ENCODE measurements around the gene STK17B.

Gene STK17B

DNA sequence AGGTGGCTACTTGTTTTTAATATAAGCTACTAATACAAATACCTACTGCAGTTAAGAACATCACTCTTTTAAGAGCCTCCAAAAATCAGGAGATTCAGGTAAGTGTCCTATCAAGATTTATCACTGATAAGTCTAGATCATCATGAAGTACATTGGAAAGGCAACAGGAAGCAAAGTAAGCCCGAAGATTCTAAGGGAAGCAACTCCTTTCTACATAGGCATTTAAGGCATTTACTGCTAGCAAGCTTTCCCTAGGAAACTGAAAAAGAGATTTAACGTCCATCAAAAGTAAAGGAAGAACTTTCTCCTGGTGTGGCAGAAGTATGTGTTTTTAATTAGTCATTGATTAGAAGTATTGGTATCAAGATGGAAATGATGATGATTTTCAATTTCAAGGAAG lies 3.7 kb downstream of the STK17B start:
- no peak overlapping the region for H3K9ac ChIP-seq (ENCODE audit: low read length)
- H3K4me1 ChIP-seq (ENCODE audit: control insufficient read depth, insufficient read depth, low read length): peaks cover 7% of the 10 kb centered on the region
- H3K4me3 ChIP-seq (ENCODE audit: low read length): no peak overlapping the region
- no peaks in the 10 kb centered on the region for H3K9me3 ChIP-seq (ENCODE audit: control insufficient read depth, low read length)
- H3K27me3 ChIP-seq (ENCODE audit: control insufficient read depth, insufficient read depth, low read length): no peaks in the 10 kb centered on the region
- no peaks in the 10 kb centered on the region for H3K36me3 ChIP-seq (ENCODE audit: control insufficient read depth, insufficient read depth, low read length)

DNA sequence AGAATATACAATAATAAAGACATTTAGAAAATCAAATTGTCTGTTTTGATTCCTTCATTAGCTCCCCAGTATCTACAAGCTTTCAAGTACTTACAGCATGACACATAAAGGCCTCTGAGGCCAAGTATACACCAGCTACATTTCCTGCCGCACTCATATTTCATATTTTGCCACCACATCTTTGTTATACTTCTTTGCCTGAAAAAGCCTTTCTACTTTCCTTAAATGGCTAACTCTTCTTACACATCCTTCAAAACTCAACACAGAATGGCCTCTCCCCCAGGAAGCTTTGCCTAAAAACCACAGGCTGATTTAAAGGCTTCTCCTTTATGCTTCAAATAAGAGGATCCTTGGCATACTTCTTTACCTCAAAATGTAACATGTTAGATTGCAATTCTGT lies 4.5 kb downstream of the STK17B start:
- Histone ChIP-seq H3K4me1 (ENCODE audit: control insufficient read depth, insufficient read depth, low read length) (peaks cover 4% of the 10 kb centered on the region), H3K9me3 (ENCODE audit: control insufficient read depth, low read length) (no peaks in the 10 kb centered on the region), H3K27me3 (ENCODE audit: control insufficient read depth, insufficient read depth, low read length) (no peaks in the 10 kb centered on the region), H3K9ac (ENCODE audit: low read length) (peak overlapping the region; percentile 0), H3K4me3 (ENCODE audit: low read length) (no peak overlapping the region), H3K36me3 (ENCODE audit: control insufficient read depth, insufficient read depth, low read length) (no peaks in the 10 kb centered on the region)

DNA sequence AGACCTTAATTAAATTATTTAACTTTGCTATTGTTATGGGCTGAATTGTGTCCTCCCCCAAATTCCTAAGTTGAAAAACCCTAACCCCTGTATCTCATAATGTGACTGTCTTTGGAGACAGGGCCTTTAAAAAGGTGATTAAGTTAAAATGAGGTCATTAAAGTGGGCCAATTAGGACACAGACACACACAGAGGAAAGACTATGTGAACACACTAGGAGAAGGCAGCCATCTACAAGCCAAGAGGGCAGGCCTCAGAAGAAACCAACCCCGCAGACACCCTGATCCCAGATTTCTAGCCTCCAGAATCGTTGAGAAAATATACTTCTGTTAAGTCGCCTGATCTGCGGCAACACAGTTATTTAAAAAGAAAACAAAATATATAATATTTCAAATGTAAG lies 6.4 kb downstream of the STK17B start:
- no peaks in the 10 kb centered on the region for H3K27me3 ChIP-seq (ENCODE audit: control insufficient read depth, insufficient read depth, low read length)
- H3K9ac ChIP-seq (ENCODE audit: low read length): no peak overlapping the region
- H3K4me3 ChIP-seq (ENCODE audit: low read length): no peak overlapping the region
- no peaks in the 10 kb centered on the region for H3K9me3 ChIP-seq (ENCODE audit: control insufficient read depth, low read length)
- H3K36me3 ChIP-seq (ENCODE audit: control insufficient read depth, insufficient read depth, low read length): no peaks in the 10 kb centered on the region
- H3K4me1 ChIP-seq (ENCODE audit: control insufficient read depth, insufficient read depth, low read length): peaks cover 3% of the 10 kb centered on the region

DNA sequence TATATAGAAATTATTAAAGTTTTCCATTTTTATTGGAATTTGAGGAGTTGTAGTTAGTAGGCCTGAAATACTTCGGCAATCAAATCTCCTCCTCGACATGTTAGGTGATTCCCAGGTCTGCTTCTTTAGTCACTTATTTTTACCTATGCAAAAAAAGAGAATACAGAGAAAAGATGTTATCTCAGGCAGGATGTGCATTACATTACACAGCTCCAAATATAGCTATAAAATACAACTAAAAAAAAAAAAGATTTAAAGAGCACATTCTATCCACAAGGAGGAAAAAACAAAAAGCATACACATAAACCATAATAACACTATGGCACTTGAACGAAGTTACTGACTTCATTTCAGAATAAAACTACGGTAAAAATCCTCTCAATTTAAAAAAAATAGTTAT lies 8.1 kb downstream of the STK17B start:
- H3K4me1 ChIP-seq (ENCODE audit: control insufficient read depth, insufficient read depth, low read length): peaks cover 8% of the 10 kb centered on the region
- no peak overlapping the region for H3K9ac ChIP-seq (ENCODE audit: low read length)
- H3K9me3 ChIP-seq (ENCODE audit: control insufficient read depth, low read length): no peaks in the 10 kb centered on the region
- no peaks in the 10 kb centered on the region for H3K27me3 ChIP-seq (ENCODE audit: control insufficient read depth, insufficient read depth, low read length)
- H3K4me3 ChIP-seq (ENCODE audit: low read length): no peak overlapping the region
- H3K36me3 ChIP-seq (ENCODE audit: control insufficient read depth, insufficient read depth, low read length): no peaks in the 10 kb centered on the region

DNA sequence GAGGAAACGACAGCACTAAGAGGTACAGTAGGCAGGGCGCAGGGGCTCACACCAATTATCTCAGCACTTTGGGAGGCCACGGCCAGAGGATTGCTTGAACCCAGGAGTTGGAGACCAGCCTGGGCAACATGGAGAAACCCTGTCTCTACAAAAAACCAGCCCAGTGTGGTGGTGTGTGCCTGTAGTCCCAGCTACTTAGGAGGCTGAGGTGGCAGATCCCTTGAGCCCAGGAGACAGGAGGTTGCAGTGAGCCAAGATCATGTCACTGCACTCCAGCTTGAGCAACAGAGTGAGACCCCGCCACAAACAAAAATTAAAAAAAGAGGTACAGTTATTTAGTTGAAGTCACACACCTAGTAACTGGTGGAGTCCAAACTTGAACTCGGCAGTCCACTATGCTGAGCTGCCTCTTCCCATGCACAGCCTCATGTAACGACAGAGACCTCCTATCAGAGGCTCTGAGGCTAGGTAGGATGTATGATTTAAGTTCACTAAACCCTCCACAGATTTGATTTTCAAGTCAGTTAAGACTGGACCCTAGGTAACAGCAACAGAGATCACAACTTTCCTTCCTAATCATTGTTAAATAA lies 8.7 kb downstream of the STK17B start:
- H3K36me3 ChIP-seq (ENCODE audit: control insufficient read depth, insufficient read depth, low read length): no peaks in the 10 kb centered on the region
- no peak overlapping the region for H3K4me3 ChIP-seq (ENCODE audit: low read length)
- no peak overlapping the region for H3K9ac ChIP-seq (ENCODE audit: low read length)
- H3K27me3 ChIP-seq (ENCODE audit: control insufficient read depth, insufficient read depth, low read length): no peaks in the 10 kb centered on the region
- peaks cover 8% of the 10 kb centered on the region for H3K4me1 ChIP-seq (ENCODE audit: control insufficient read depth, insufficient read depth, low read length)
- no peaks in the 10 kb centered on the region for H3K9me3 ChIP-seq (ENCODE audit: control insufficient read depth, low read length)

DNA sequence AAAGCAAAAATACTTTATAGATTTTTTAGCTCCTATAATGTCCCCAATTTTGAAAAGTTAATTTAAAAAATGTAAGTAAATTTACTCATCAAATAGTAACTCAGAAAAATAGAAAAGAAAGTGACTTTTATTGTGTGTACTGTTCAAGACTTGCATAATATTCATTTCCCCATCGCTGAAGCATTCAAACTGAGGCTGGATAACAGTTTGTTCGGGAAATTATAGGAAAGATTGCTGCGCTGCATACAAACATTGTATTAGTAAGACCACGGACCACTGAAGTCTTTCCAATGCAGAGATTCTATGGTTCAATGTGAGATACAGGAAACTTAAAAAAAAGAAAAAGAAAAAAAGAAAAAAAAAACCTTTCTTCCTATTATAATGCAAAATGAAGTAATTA lies 10.4 kb downstream of the STK17B start:
- Histone ChIP-seq H3K36me3 (ENCODE audit: control insufficient read depth, insufficient read depth, low read length) (no peaks in the 10 kb centered on the region), H3K4me1 (ENCODE audit: control insufficient read depth, insufficient read depth, low read length) (peaks cover 5% of the 10 kb centered on the region), H3K9ac (ENCODE audit: low read length) (no peak overlapping the region), H3K4me3 (ENCODE audit: low read length) (no peak overlapping the region), H3K27me3 (ENCODE audit: control insufficient read depth, insufficient read depth, low read length) (no peaks in the 10 kb centered on the region), H3K9me3 (ENCODE audit: control insufficient read depth, low read length) (no peaks in the 10 kb centered on the region)

DNA sequence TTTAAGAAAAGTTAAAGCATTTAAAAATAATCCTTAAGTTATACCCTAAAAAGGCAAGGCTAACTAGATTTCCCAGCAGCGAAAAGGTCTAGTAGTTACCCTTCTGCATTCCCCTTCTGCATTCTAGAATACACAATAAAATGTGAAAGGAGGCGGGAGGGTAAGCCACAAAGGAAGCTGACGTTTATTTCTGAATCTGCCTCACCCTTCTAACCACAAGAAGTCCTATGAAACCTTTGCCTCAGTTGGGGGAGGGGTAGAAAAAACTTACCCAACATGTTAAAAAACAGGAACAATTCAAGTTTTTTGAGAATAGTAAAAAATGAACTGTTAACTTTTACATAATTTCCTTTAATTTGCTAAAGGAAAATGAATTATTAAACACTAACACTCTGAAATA lies 11.3 kb downstream of the STK17B start:
- no peaks in the 10 kb centered on the region for H3K27me3 ChIP-seq (ENCODE audit: control insufficient read depth, insufficient read depth, low read length)
- H3K9me3 ChIP-seq (ENCODE audit: control insufficient read depth, low read length): no peaks in the 10 kb centered on the region
- no peak overlapping the region for H3K4me3 ChIP-seq (ENCODE audit: low read length)
- H3K4me1 ChIP-seq (ENCODE audit: control insufficient read depth, insufficient read depth, low read length): peaks cover 5% of the 10 kb centered on the region
- H3K36me3 ChIP-seq (ENCODE audit: control insufficient read depth, insufficient read depth, low read length): no peaks in the 10 kb centered on the region
- no peak overlapping the region for H3K9ac ChIP-seq (ENCODE audit: low read length)

DNA sequence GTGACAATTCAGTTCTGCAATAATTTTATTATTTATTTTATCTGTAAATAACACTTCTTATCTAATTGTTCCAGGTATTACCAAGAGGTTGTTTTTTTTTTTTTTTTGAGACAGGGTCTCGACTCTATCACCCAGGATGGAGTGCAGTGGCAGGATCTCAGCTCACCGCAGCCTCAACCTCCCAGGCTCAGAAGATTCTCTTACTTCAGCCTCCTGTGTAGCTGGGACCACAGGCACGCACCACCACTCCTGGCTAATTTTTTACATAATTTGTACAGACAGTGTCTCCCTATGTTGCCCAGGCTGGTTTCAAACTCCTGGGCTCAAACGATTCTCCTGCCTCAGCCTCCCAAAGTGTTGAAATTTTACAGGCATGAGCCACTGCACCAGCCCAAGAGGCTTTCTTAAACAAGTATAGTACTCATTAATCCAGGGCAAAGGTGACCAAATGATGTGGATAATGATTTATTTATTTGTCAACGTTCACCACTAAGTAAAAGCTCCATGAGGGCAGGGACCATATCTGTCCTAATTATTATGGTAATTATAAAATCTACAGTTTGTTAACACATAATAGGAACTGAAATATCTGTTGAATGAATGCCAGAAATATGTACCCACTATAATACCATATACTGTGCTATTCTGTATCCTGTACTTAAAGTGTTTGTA lies 12.0 kb downstream of the STK17B start:
- Histone ChIP-seq H3K27me3 (ENCODE audit: control insufficient read depth, insufficient read depth, low read length) (no peaks in the 10 kb centered on the region), H3K9me3 (ENCODE audit: control insufficient read depth, low read length) (no peaks in the 10 kb centered on the region), H3K4me1 (ENCODE audit: control insufficient read depth, insufficient read depth, low read length) (peaks cover 5% of the 10 kb centered on the region), H3K36me3 (ENCODE audit: control insufficient read depth, insufficient read depth, low read length) (no peaks in the 10 kb centered on the region), H3K9ac (ENCODE audit: low read length) (no peak overlapping the region), H3K4me3 (ENCODE audit: low read length) (no peak overlapping the region)

DNA sequence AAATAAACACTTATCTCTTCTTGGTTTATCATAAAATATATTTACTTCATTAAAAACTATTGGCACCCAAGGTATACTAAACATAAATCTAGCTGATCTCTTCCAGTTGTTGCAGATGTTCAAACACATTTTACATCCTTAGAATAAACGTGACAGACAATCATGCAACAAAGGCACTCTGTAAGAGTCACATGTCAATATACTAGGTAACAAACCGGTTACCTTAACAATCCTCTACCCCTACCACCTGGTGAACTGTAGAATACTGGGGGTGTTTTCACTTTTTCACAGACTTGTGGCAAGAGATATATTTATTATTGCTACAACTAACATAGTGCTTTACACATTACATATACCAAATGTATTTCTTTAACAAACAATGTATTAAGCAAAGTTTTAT lies 15.8 kb downstream of the STK17B start:
- no peaks in the 10 kb centered on the region for H3K36me3 ChIP-seq (ENCODE audit: control insufficient read depth, insufficient read depth, low read length)
- H3K9me3 ChIP-seq (ENCODE audit: control insufficient read depth, low read length): no peaks in the 10 kb centered on the region
- peaks cover 5% of the 10 kb centered on the region for H3K4me1 ChIP-seq (ENCODE audit: control insufficient read depth, insufficient read depth, low read length)
- no peaks in the 10 kb centered on the region for H3K27me3 ChIP-seq (ENCODE audit: control insufficient read depth, insufficient read depth, low read length)
- H3K9ac ChIP-seq (ENCODE audit: low read length): no peak overlapping the region
- no peak overlapping the region for H3K4me3 ChIP-seq (ENCODE audit: low read length)

DNA sequence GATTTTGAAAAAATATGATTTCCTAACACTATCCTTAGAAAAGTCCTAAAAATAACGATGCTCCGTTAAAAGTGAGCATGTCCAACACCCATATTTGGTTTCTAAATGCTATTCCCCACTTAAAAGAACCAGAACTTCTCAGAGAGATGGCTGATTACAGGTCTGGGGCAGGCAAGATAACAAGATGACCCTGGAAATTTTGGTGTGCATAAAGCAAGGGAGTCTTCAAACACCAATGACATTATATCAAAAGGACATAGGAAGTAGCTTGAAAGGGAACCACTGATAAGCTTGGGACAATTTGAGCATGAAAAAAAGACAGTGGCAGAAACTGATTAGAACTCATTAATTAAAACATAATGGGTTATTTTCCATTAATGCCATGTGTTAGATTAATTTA lies 17.9 kb downstream of the STK17B start:
- Histone ChIP-seq H3K9ac (ENCODE audit: low read length) (no peak overlapping the region), H3K9me3 (ENCODE audit: control insufficient read depth, low read length) (no peaks in the 10 kb centered on the region), H3K4me3 (ENCODE audit: low read length) (no peak overlapping the region), H3K27me3 (ENCODE audit: control insufficient read depth, insufficient read depth, low read length) (no peaks in the 10 kb centered on the region), H3K36me3 (ENCODE audit: control insufficient read depth, insufficient read depth, low read length) (no peaks in the 10 kb centered on the region), H3K4me1 (ENCODE audit: control insufficient read depth, insufficient read depth, low read length) (peaks cover 6% of the 10 kb centered on the region)

DNA sequence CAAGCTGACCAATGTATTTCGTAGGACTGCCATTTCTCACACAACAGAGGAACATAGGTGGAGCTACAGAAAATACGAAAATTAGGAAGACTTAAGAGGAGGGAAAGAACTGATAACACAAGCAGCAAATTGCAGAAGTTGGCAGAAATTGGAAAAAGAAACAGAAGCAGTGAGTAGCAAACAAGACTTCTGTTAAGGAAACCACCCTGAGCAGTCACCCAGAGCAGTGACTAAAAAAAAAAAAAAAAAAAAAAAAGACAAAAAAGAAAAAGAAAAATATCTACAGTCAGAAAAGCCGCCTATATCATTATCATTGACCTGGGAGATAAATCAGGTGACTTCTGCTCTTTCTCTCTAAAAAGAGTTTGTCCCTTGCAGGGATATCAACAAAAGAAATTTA lies 21.4 kb downstream of the STK17B start:
- H3K36me3 ChIP-seq (ENCODE audit: control insufficient read depth, insufficient read depth, low read length): no peaks in the 10 kb centered on the region
- no peak overlapping the region for H3K9ac ChIP-seq (ENCODE audit: low read length)
- H3K9me3 ChIP-seq (ENCODE audit: control insufficient read depth, low read length): no peaks in the 10 kb centered on the region
- no peak overlapping the region for H3K4me3 ChIP-seq (ENCODE audit: low read length)
- H3K4me1 ChIP-seq (ENCODE audit: control insufficient read depth, insufficient read depth, low read length): peaks cover 6% of the 10 kb centered on the region
- H3K27me3 ChIP-seq (ENCODE audit: control insufficient read depth, insufficient read depth, low read length): no peaks in the 10 kb centered on the region

DNA sequence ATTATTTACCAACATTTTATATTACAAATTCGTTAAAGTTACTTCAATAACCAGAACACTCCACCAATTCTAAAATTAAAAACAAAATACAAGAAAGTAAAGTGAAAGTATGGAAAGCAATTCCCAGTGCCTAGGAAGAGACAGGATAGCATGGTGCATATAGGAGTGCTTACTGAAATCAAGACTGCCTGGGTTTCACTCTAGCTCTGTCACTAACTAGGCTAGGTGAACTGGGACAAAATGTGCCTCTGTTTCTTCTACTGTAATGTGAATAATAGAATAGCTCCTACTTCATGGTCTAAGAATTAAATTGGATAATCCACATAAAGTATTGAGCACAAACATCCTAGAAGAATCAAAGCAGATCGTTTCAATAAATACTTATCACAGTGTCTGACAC lies 22.6 kb downstream of the STK17B start:
- H3K9ac ChIP-seq (ENCODE audit: low read length): no peak overlapping the region
- no peaks in the 10 kb centered on the region for H3K36me3 ChIP-seq (ENCODE audit: control insufficient read depth, insufficient read depth, low read length)
- H3K9me3 ChIP-seq (ENCODE audit: control insufficient read depth, low read length): no peaks in the 10 kb centered on the region
- no peaks in the 10 kb centered on the region for H3K27me3 ChIP-seq (ENCODE audit: control insufficient read depth, insufficient read depth, low read length)
- peaks cover 6% of the 10 kb centered on the region for H3K4me1 ChIP-seq (ENCODE audit: control insufficient read depth, insufficient read depth, low read length)
- H3K4me3 ChIP-seq (ENCODE audit: low read length): no peak overlapping the region

DNA sequence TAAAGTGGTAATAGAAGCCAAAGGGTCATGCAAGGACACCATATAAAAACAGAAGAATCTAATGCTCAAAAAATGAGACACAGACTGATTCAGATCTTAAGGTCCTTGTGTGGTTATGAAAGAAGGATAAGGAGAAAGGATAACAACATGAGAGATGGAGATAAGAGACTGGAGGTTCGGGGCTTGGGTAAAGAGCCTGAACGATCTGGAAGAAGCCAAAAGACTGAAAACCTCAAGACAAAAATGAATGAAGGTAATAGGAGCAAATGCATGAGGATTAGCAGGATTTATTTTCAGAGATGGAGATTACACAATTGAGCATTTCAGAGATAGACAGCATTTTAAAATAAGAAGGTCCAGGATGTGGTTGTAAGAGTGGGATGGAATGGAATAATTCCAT lies 26.1 kb downstream of the STK17B start:
- Histone ChIP-seq H3K9me3 (ENCODE audit: control insufficient read depth, low read length) (no peaks in the 10 kb centered on the region), H3K4me3 (ENCODE audit: low read length) (no peak overlapping the region), H3K9ac (ENCODE audit: low read length) (no peak overlapping the region), H3K27me3 (ENCODE audit: control insufficient read depth, insufficient read depth, low read length) (no peaks in the 10 kb centered on the region), H3K4me1 (ENCODE audit: control insufficient read depth, insufficient read depth, low read length) (peaks cover 6% of the 10 kb centered on the region), H3K36me3 (ENCODE audit: control insufficient read depth, insufficient read depth, low read length) (no peaks in the 10 kb centered on the region)
